Muscle layer of duodenum (tissue), 2 donors: ENCODE data around the gene PFKFB1.

ENCODE experiments used
- H3K27ac ChIP-seq: one replicate; pipeline ENCODE4 v1.7.0; 2013; ENCODE audit warnings: mild to moderate bottlenecking, low read length
- H3K27me3 ChIP-seq: one replicate; pipeline ENCODE4 v1.7.0; 2013; ENCODE audit warnings: low read depth, mild to moderate bottlenecking, control low read depth, low read length
- H3K36me3 ChIP-seq, 2 donors: one replicate each; pipeline ENCODE4 v1.7.0; 2013; ENCODE audit warnings: low read length in 2 of 2, control low read depth in 1 of 2, mild to moderate bottlenecking in 1 of 2; ENCODE audit not compliant: insufficient read depth in 2 of 2, control insufficient read depth in 1 of 2
- H3K4me1 ChIP-seq, 2 donors: one replicate each; pipeline ENCODE4 v1.7.0; 2013; ENCODE audit warnings: low read length in 2 of 2, mild to moderate bottlenecking in 2 of 2, control low read depth in 1 of 2, moderate library complexity in 1 of 2; ENCODE audit not compliant: insufficient read depth in 2 of 2, control insufficient read depth in 1 of 2
- H3K4me3 ChIP-seq, 2 donors: one replicate each; pipeline ENCODE4 v1.7.0; 2013; ENCODE audit warnings: low read length in 2 of 2, low read depth in 1 of 2, mild to moderate bottlenecking in 1 of 2
- H3K9me3 ChIP-seq, 2 donors: one replicate each; pipeline ENCODE4 v1.7.0; 2013; ENCODE audit warnings: low read length in 2 of 2, control low read depth in 1 of 2, mild to moderate bottlenecking in 1 of 2; ENCODE audit not compliant: control insufficient read depth in 1 of 2
- donor health status: healthy.

PFKFB1 gene

GRCh38 chrX:54994099-54994498, at the start of gene PFKFB1:
TSS of gene PFKFB1 (minus strand) at chrX:54994188. CDS start at chrX:54994007, 181 bp downstream.
- no peak within 1 kb of the TSS for H3K27ac ChIP-seq
- H3K4me3 ChIP-seq, result no peak within 1 kb of the TSS
- no peaks in the 10 kb centered on the region for H3K27me3 ChIP-seq
- no peaks in the 10 kb centered on the region for H3K9me3 ChIP-seq
- H3K4me1 ChIP-seq, result peaks cover 0 to under 1% of the 10 kb centered on the region in 2 donors
- H3K36me3 ChIP-seq, result no peaks in the 10 kb centered on the region

GRCh38 chrX:55041514-55041913, 47.5 kb upstream of the PFKFB1 start:
- H3K36me3 ChIP-seq, result no peaks in the 10 kb centered on the region
- no peaks in the 10 kb centered on the region for H3K9me3 ChIP-seq
- no peaks in the 10 kb centered on the region for H3K4me1 ChIP-seq
- H3K4me3 ChIP-seq, result no peak overlapping the region
- no peaks in the 10 kb centered on the region for H3K27me3 ChIP-seq
- H3K27ac ChIP-seq, result no peak overlapping the region

GRCh38 chrX:55039471-55039870, 45.5 kb upstream of the PFKFB1 start:
- Histone ChIP-seq H3K27ac (no peak overlapping the region), H3K27me3 (no peaks in the 10 kb centered on the region), H3K4me3 (no peak overlapping the region), H3K36me3 (no peaks in the 10 kb centered on the region), H3K4me1 (no peaks in the 10 kb centered on the region), H3K9me3 (no peaks in the 10 kb centered on the region)

- no peak overlapping the region for H3K27ac ChIP-seq
- H3K9me3 ChIP-seq, result no peaks in the 10 kb centered on the region
- H3K27me3 ChIP-seq, result no peaks in the 10 kb centered on the region
- H3K4me1 ChIP-seq, result no peaks in the 10 kb centered on the region
- H3K4me3 ChIP-seq, result no peak overlapping the region
- no peaks in the 10 kb centered on the region for H3K36me3 ChIP-seq
These were observed 39.4 kb upstream of the PFKFB1 start for GRCh38 chrX:55033429-55033828.

- H3K9me3 ChIP-seq, result no peaks in the 10 kb centered on the region
- no peak within 1 kb of the TSS for H3K27ac ChIP-seq
- H3K27me3 ChIP-seq, result no peaks in the 10 kb centered on the region
- H3K4me1 ChIP-seq, result no peaks in the 10 kb centered on the region
- no peaks in the 10 kb centered on the region for H3K36me3 ChIP-seq
- no peak within 1 kb of the TSS for H3K4me3 ChIP-seq
These were observed 36.5 kb upstream of the PFKFB1 start, which contains the start of gene ALAS2 for GRCh38 chrX:55030271-55031205. TSS of gene ALAS2 (minus strand) at chrX:55030977. CDS start at chrX:55026000, 4,977 bp downstream.

GRCh38 chrX:55029291-55029690, 35.3 kb upstream of the PFKFB1 start:
- no peaks in the 10 kb centered on the region for H3K4me1 ChIP-seq
- no peak overlapping the region for H3K27ac ChIP-seq
- H3K27me3 ChIP-seq, result no peaks in the 10 kb centered on the region
- no peaks in the 10 kb centered on the region for H3K9me3 ChIP-seq
- no peaks in the 10 kb centered on the region for H3K36me3 ChIP-seq
- no peak overlapping the region for H3K4me3 ChIP-seq

GRCh38 chrX:55028611-55029010, 34.6 kb upstream of the PFKFB1 start:
- no peaks in the 10 kb centered on the region for H3K9me3 ChIP-seq
- no peaks in the 10 kb centered on the region for H3K27me3 ChIP-seq
- no peak overlapping the region for H3K4me3 ChIP-seq
- H3K4me1 ChIP-seq, result no peaks in the 10 kb centered on the region
- no peaks in the 10 kb centered on the region for H3K36me3 ChIP-seq
- no peak overlapping the region for H3K27ac ChIP-seq

GRCh38 chrX:55028040-55028439, 34.1 kb upstream of the PFKFB1 start:
- Histone ChIP-seq H3K27ac (no peak overlapping the region), H3K9me3 (no peaks in the 10 kb centered on the region), H3K27me3 (no peaks in the 10 kb centered on the region), H3K4me3 (no peak overlapping the region), H3K36me3 (no peaks in the 10 kb centered on the region), H3K4me1 (no peaks in the 10 kb centered on the region)

- Histone ChIP-seq H3K4me3 (no peak overlapping the region), H3K9me3 (no peaks in the 10 kb centered on the region), H3K36me3 (no peaks in the 10 kb centered on the region), H3K27me3 (no peaks in the 10 kb centered on the region), H3K4me1 (no peaks in the 10 kb centered on the region), H3K27ac (no peak overlapping the region)
These were observed 32.9 kb upstream of the PFKFB1 start for GRCh38 chrX:55026840-55027239.

GRCh38 chrX:55026143-55026542, 32.2 kb upstream of the PFKFB1 start:
- Histone ChIP-seq H3K27ac (no peak overlapping the region), H3K27me3 (no peaks in the 10 kb centered on the region), H3K4me3 (no peak overlapping the region), H3K4me1 (no peaks in the 10 kb centered on the region), H3K9me3 (no peaks in the 10 kb centered on the region), H3K36me3 (no peaks in the 10 kb centered on the region)

- Histone ChIP-seq H3K4me1 (no peaks in the 10 kb centered on the region), H3K27me3 (no peaks in the 10 kb centered on the region), H3K36me3 (no peaks in the 10 kb centered on the region), H3K4me3 (no peak overlapping the region), H3K27ac (no peak overlapping the region), H3K9me3 (no peaks in the 10 kb centered on the region)
These were observed 20.9 kb upstream of the PFKFB1 start for GRCh38 chrX:55014897-55015299.
